ENCODE data around the gene COX17. TPM values are rescaled to one million over a fixed set of nuclear protein-coding genes. Genes with fewer than 3 reads are reported as not detected.

COX17 gene
- total and polyA plus RNA-seq, 10 donors: 30.4 to 136 (median 43.7) TPM

GRCh38 chr3:119695480-119695879 is 18.3 kb upstream of the COX17 start:
- WGBS, 5 donors: 88 to 98% (median 91%) methylated on average over 2 of the region's 2 CpGs
- Histone ChIP-seq H3K9me3 (no peaks in the 10 kb centered on the region), H3K27ac (no peak overlapping the region), H3K4me3 (no peak overlapping the region), H3K27me3 (replicated peaks in 1 of 7) (no peaks in the 10 kb centered on the region), H3K4me1 (peaks cover 0 to 8% (median 7%) of the 10 kb centered on the region in 6 donors), H3K36me3 (no peaks in the 10 kb centered on the region)
- intact Hi-C loops (cut with DNase I; ENCODE audit: low total_unique reads): no loop called here
- DNase-seq: no peak
- TF ChIP-seq, protein P1, sequence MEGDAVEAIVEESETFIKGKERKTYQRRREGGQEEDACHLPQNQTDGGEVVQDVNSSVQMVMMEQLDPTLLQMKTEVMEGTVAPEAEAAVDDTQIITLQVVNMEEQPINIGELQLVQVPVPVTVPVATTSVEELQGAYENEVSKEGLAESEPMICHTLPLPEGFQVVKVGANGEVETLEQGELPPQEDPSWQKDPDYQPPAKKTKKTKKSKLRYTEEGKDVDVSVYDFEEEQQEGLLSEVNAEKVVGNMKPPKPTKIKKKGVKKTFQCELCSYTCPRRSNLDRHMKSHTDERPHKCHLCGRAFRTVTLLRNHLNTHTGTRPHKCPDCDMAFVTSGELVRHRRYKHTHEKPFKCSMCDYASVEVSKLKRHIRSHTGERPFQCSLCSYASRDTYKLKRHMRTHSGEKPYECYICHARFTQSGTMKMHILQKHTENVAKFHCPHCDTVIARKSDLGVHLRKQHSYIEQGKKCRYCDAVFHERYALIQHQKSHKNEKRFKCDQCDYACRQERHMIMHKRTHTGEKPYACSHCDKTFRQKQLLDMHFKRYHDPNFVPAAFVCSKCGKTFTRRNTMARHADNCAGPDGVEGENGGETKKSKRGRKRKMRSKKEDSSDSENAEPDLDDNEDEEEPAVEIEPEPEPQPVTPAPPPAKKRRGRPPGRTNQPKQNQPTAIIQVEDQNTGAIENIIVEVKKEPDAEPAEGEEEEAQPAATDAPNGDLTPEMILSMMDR (IDR thresholded peaks at IDR 0.05 in 8 of 11, conservative IDR thresholded peaks at IDR 0.05 in 3 of 11): no peak
- TF ChIP-seq POLR2AphosphoS5 (IDR thresholded peaks at IDR 0.05): no peak
- TF ChIP-seq POLR2A (IDR thresholded peaks at IDR 0.05): no peak

DNA sequence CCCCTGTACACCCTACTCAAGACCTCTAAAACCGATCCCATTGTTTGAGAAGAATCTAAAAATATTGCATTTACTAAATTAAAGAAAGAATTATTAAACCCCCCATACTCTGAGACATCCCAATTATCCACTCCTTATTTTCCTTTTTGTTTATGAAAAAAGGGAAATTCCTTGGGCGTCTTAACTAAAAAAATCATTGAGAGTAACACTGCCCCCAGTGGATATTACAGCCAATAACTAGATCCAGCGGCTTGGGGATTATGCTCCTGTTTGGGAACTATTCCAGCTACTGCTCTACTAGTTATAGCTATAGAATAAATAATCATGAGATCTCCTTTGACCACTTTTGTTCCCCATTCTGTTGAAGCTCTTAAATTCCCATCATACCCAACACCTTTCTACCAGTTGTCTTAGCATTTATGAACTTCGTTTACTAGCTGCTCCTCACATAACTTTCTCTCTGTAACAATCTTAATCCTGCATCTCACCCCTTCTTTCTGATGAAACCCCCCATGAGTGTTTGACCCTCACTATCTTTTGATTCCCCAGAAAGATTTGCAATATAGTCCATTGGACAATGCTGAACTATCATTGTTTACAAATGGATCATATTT is 12.9 kb upstream of the COX17 start:
- no peak overlapping the region for H3K4me3 ChIP-seq
- peaks cover 0 to 3% (median 0%) of the 10 kb centered on the region in 8 donors for H3K9me3 ChIP-seq
- TF ChIP-seq, protein P1 (IDR thresholded peaks at IDR 0.05 in 8 of 11, conservative IDR thresholded peaks at IDR 0.05 in 3 of 11): peak in 8 of 11 experiments; percentile 29 to 66 (median 46)
- TF ChIP-seq POLR2A (IDR thresholded peaks at IDR 0.05): no peak
- intact Hi-C loops (cut with DNase I; ENCODE audit: low total_unique reads): no loop called here
- no peaks in the 10 kb centered on the region for H3K36me3 ChIP-seq
- DNase-seq: no peak
- H3K27me3 ChIP-seq (replicated peaks in 1 of 7): no peaks in the 10 kb centered on the region
- no peak overlapping the region for H3K27ac ChIP-seq
- WGBS, 5 donors: 52 to 60% (median 55%) methylated on average over 4 of the region's 4 CpGs
- no peaks in the 10 kb centered on the region for H3K4me1 ChIP-seq

GRCh38 chr3:119683421-119683820 is 6.2 kb upstream of the COX17 start:
- 38 to 74% (median 60%) methylated on average over 1 of the region's 1 CpG for WGBS, 5 donors
- no peak for DNase-seq
- intact Hi-C loops (cut with DNase I; ENCODE audit: low total_unique reads): loop anchor here (5.0 kb wide), 2 partner anchors 406 to 801 kb away; no protein-coding TSS in a partner anchor
- Histone ChIP-seq H3K27ac (no peak overlapping the region), H3K4me1 (no peaks in the 10 kb centered on the region), H3K4me3 (no peak overlapping the region), H3K27me3 (replicated peaks in 1 of 7) (no peaks in the 10 kb centered on the region), H3K9me3 (peaks cover 0 to 3% (median 0%) of the 10 kb centered on the region in 8 donors), H3K36me3 (no peaks in the 10 kb centered on the region)
- TF ChIP-seq, protein P1 (IDR thresholded peaks at IDR 0.05 in 8 of 11, conservative IDR thresholded peaks at IDR 0.05 in 3 of 11): no peak
- TF ChIP-seq POLR2A (IDR thresholded peaks at IDR 0.05): no peak
- TF ChIP-seq POLR2AphosphoS5 (IDR thresholded peaks at IDR 0.05): no peak

DNA sequence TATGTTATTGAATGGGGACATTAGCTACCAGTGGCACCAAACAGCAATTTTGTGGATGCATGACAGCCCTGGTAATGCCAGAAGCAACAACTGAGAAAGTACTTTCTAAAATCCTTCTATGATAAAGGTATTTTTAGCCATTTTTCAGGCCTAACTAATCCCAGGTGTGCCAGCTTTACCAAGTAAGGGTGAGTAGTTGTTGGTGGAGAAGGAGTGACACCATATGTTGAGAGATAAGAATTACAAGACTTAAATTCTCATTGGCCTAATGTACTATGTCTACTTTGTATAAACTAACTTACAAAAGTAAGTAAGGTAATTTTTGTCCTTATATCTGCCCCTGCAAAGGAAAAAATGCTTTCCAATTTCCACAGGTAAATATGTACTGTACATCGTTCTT is 4.1 kb upstream of the COX17 start:
- H3K36me3 ChIP-seq: no peaks in the 10 kb centered on the region
- DNase-seq: no peak
- no peak overlapping the region for H3K4me3 ChIP-seq
- WGBS, 5 donors: 59 to 69% (median 62%) methylated on average over 1 of the region's 1 CpG
- no peak overlapping the region for H3K27ac ChIP-seq
- intact Hi-C loops (cut with DNase I; ENCODE audit: low total_unique reads): loop anchor here (5.0 kb wide), 2 partner anchors 404 to 799 kb away; no protein-coding TSS in a partner anchor
- no peaks in the 10 kb centered on the region for H3K9me3 ChIP-seq
- H3K27me3 ChIP-seq (replicated peaks in 1 of 7): no peaks in the 10 kb centered on the region
- H3K4me1 ChIP-seq: peaks cover under 1 to 14% (median 11%) of the 10 kb centered on the region in 6 donors
- TF ChIP-seq, protein P1 (IDR thresholded peaks at IDR 0.05 in 8 of 11, conservative IDR thresholded peaks at IDR 0.05 in 3 of 11): peak in 8 of 11 experiments; percentile 30 to 62 (median 44)
- TF ChIP-seq POLR2AphosphoS5 (IDR thresholded peaks at IDR 0.05): no peak

Measured in spleen (tissue), 11 donors.